ENCODE data around the gene CFAP47.

- TF ChIP-seq, protein P1, sequence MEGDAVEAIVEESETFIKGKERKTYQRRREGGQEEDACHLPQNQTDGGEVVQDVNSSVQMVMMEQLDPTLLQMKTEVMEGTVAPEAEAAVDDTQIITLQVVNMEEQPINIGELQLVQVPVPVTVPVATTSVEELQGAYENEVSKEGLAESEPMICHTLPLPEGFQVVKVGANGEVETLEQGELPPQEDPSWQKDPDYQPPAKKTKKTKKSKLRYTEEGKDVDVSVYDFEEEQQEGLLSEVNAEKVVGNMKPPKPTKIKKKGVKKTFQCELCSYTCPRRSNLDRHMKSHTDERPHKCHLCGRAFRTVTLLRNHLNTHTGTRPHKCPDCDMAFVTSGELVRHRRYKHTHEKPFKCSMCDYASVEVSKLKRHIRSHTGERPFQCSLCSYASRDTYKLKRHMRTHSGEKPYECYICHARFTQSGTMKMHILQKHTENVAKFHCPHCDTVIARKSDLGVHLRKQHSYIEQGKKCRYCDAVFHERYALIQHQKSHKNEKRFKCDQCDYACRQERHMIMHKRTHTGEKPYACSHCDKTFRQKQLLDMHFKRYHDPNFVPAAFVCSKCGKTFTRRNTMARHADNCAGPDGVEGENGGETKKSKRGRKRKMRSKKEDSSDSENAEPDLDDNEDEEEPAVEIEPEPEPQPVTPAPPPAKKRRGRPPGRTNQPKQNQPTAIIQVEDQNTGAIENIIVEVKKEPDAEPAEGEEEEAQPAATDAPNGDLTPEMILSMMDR (IDR thresholded peaks at IDR 0.05): no peak
- no peak for TF ChIP-seq EZH2phosphoT487 (IDR thresholded peaks at IDR 0.05)
- TF ChIP-seq EZH2 (IDR thresholded peaks at IDR 0.05): no peak
Observed at GRCh38 chrX:35880601-35881000, 38.9 kb upstream of the CFAP47 start.

Data from neural progenitor cell (in vitro differentiated cells).